ACHN (cell line): ENCODE data around the gene ZZZ3.
"Not testable (repeated sequence)": the region's sequence is repeated elsewhere in the genome, so short reads cannot be mapped to it uniquely, and the experiment has no call there.

Experiments
- DNase-seq: peaks from one replicate; pipeline ENCODE4 v3.0.0-alpha.2; 2015
- in situ Hi-C: cut with HindIII; loops from 2 replicates; pipeline ENCODE4 v1.10.0; 2017; ENCODE audit warnings: low sequenced_read_pairs, low pct_ligation_motif_present, low pct_unique_long_range_greater_than_20kb

The ZZZ3 gene

DNA sequence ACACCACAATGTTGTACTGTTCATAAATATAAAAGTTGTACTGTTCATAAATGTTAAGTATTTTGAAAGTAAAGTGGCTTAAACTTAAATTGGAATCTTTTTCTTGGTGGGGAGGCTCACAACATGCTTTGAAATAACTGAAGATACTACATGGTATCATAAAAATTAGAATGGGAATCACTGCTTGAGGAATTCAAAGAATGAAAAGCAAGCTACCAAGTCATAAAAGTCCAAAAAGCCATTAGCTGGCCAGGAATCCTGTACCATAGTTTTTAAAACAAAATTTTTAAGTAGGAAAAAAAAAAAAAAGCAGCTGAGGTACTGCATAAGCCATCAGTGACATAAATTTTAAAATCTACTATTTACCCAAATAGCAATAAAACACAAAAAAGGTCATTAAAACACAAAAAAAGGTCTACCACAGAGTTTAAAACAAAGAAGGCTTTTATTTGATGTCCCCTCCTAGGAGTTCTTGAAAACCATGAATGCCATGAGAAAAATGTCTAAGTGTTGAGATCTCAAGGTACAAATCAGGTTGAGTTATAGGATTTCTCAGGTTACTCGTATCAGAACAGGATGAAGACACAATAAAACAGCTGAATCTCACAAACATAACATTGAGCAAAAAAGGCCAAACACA, 8.6 kb downstream of the ZZZ3 start:
- in situ Hi-C loops = no loop called here
- no peak for DNase-seq

- no peak for DNase-seq
- in situ Hi-C loops = no loop called here
Observed at GRCh38 chr1:77673030-77673429, 9.4 kb downstream of the ZZZ3 start.

DNA sequence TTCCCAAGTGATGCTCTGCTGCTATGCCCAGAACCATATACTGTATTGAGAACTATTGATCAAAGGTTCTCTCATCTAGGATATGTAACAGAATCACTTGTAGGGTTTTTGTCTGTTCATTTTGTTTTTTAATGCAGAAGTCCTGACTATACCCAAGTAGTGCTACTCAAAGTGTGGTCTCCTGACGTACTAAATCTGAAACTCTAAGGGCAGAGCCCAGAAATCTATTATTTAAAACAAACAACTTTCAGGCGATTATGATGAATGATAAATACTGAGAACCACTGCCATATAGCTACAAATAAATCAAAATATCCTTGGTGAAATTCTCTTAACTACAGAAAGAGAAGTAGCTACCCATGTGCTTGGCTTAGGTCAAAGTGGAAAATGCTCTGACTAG, 10.1 kb downstream of the ZZZ3 start:
- in situ Hi-C loops = no loop called here
- DNase-seq = no peak

GRCh38 chr1:77671836-77672235, 10.6 kb downstream of the ZZZ3 start:
- DNase-seq = no peak
- in situ Hi-C loops = no loop called here

- DNase-seq = no peak
- in situ Hi-C loops = no loop called here
Observed at GRCh38 chr1:77670330-77670729, 12.1 kb downstream of the ZZZ3 start.

DNA sequence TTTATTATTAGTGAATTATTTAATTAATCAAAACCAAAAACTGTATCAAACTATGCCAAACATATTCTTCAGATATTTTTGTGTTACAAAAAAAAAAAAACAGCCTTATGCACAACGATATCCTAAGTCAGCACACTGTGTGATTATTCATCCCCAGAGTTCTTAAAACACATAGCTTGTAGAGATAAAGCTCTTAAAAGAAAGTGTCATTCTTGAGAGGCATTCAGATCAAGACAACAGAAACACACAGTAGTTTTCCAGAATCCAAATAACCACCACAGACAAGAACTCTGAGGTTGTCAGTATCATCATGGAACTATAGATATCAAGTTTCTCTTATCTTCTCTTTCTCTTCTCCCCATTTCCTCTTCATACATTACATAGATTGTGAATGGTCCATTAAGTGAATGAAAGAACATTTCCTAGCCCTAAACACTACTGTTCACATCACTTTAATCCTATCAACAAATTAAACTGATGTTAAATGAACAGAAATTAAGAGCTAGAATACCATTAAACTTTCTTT, 13.5 kb downstream of the ZZZ3 start:
- in situ Hi-C loops = no loop called here
- no peak for DNase-seq

GRCh38 chr1:77664939-77665516, 17.4 kb downstream of the ZZZ3 start:
- in situ Hi-C loops = no loop called here

DNA sequence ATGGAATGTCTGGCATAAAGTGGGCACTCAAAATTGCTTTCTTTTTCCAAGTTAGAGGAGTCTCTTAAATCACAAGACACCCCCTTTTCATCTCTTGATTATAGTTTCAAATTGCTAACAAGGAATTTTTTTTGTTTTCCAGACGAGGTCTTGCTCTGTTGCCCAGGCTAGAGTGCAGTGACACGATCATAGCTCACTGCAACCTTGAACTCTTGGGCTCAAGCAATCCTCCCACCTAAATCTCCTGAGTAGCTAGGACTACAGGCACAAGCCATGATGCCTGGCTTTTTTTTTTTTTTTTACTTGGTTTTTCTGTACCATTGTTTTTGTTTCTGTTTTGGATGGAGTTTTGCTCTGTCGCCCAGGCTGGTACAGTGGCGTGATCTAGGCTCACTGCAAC, 20.8 kb downstream of the ZZZ3 start:
- no peak for DNase-seq
- in situ Hi-C loops = no loop called here

More at GRCh38 chr1:77664939-77665516, 17.4 kb downstream of the ZZZ3 start:
- no peak for DNase-seq

GRCh38 chr1:77659879-77660593, 22.4 kb downstream of the ZZZ3 start:
- in situ Hi-C loops = no loop called here
- no peak for DNase-seq

DNA sequence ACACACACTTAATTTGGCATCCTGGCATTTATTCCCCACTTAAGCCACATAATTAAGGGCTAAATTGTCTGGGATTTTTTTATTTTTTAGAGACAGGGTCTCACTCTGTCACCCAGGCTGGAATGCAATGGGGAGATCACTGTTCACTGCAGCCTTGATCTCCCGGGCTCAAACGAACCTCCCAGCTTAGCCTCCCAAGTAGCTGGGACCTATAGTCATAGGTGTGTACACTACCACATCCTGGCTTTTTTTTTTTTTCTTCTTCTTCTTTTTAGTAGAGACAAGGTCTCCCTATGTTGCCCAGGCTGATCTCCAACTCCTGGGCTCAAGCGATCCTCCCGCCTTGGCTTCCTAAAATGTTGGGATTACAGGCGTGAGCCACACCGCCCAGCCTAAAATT, 24.2 kb downstream of the ZZZ3 start:
- in situ Hi-C loops = no loop called here
- DNase-seq = no peak

DNA sequence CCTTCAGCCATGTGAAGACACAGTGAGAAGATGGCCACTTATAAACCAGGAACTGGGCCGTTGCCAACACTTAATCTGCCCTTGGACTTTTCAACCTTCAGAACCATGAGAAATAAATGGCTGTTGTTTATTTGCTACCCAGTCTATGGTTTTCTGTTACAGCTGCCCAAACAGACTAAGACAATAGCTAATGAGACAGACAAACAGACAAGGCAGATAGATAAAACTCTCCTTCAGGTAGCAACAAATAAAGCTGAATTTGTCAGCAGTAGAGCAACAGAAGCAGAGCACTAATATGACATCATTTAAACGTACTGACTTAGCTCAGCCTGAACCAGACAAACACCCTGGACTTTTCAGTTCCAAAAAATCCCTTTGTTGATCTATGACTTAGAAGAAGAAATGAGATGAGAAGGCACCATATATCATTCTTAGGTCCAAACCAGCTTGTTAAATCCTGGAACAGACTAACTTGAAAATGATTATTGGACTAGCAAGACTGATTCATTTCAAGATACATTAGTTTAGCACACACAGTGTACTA, 27.0 kb downstream of the ZZZ3 start:
- in situ Hi-C loops = no loop called here
- DNase-seq = no peak

DNA sequence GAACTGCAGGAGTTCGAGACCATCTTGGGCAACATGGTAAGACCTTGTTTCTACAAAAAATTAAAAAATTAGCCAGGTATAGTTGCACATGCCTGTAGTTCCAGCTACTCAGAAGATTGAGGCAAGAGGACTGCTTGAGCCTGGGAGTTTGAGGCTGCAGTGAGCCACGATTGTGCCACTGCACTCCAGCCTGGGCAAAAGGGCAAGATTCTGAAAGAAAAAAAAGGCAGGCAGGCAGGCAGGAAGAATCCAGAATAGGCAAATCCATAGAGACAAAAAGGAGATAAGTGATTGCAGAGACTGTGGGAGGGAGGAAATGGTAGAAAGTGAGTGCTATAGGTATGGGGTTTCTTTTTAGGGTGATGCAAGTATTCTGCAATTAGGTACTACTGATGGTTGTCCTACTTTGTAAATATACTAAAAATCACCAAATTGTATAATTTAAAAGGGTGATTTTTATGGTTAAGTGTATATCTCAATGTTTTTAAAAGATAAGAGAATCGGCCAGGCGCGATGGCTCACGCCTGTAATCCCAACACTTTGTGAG, 29.4 kb downstream of the ZZZ3 start:
- in situ Hi-C loops = no loop called here

DNA sequence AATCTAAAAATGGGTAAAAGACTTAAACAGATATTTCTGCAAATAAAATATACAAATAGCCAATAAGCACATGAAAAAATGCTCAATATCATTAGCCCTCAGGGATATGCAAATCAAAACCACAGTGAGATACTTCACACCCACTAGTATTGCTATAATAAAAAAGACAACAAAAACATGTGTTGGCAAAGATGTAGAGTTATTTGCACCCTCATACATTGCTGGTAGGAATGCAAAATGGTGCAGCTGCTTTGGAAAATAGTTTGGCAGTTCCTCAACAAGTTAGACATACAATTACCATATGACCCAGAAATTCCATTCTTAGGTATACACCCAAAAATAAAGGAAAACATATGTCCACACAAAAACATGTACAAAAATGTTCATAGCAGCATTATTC, 30.2 kb downstream of the ZZZ3 start:
- no peak for DNase-seq
- in situ Hi-C loops = no loop called here

More for the DNA sequence above, 29.4 kb downstream of the ZZZ3 start:
- DNase-seq = no peak

DNA sequence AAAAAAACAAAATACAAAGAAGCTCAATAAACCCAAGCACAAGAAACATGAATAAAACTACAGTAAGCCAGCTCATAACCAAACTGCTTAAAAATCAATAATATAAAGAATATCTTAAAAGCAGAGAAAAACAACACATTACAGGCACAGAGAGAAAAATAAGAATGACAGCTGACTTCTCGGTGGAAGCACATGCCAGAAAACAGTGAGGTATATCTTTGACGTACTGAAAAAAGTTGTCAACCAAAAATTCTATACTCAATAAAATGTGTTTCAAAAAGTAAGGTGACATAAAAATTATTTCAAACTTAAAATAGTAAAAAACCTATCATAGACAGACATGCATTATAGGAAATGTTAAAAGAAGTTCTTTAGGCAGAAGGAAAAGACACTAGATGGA, 33.3 kb downstream of the ZZZ3 start:
- in situ Hi-C loops = no loop called here
- no peak for DNase-seq

DNA sequence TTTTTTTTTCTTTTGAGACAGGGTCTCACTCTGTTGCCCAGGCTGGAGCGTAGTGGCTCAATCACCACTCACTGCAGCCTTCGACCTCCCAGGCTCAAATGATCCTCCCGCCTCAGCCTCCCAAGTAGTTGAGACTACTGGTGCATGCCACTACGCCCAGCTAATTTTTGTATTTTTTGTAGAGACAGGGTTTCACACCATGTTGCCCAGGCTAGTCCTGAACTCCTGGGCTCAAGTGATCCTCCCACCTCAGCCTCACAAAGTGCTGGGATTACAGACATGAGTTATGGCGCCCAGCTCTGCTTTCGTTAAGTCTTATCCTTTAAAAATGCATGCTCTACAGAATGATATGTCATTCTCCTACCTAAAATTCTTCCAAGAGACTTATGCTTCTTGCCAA, 36.2 kb downstream of the ZZZ3 start:
- in situ Hi-C loops, DNase-seq: not testable (repeated sequence)

GRCh38 chr1:77643456-77643855, 39.0 kb downstream of the ZZZ3 start:
- DNase-seq = no peak
- in situ Hi-C loops = no loop called here

- in situ Hi-C loops = no loop called here
Observed at GRCh38 chr1:77642941-77643340, 39.5 kb downstream of the ZZZ3 start.

GRCh38 chr1:77642196-77642595, 40.3 kb downstream of the ZZZ3 start:
- no peak for DNase-seq
- in situ Hi-C loops = no loop called here

More at GRCh38 chr1:77642941-77643340, 39.5 kb downstream of the ZZZ3 start:
- DNase-seq = no peak

GRCh38 chr1:77639557-77640069, 42.8 kb downstream of the ZZZ3 start:
- in situ Hi-C loops = no loop called here
- no peak for DNase-seq
